GM10266 (cell line): ENCODE measurements around the gene CIRBP.

Experiments
- DNase-seq: peaks from one replicate; pipeline ENCODE4 v3.0.0; 2012; ENCODE audit errors: extremely low spot score
- TF ChIP-seq, protein P1 (sequence below): IDR thresholded peaks from 2 replicates; pipeline ENCODE4 v1.5.1; 2012; ENCODE audit warnings: mild to moderate bottlenecking, low read depth; ENCODE audit not compliant: control insufficient read depth, insufficient read depth; ENCODE audit errors: missing control alignments

Gene CIRBP

DNA sequence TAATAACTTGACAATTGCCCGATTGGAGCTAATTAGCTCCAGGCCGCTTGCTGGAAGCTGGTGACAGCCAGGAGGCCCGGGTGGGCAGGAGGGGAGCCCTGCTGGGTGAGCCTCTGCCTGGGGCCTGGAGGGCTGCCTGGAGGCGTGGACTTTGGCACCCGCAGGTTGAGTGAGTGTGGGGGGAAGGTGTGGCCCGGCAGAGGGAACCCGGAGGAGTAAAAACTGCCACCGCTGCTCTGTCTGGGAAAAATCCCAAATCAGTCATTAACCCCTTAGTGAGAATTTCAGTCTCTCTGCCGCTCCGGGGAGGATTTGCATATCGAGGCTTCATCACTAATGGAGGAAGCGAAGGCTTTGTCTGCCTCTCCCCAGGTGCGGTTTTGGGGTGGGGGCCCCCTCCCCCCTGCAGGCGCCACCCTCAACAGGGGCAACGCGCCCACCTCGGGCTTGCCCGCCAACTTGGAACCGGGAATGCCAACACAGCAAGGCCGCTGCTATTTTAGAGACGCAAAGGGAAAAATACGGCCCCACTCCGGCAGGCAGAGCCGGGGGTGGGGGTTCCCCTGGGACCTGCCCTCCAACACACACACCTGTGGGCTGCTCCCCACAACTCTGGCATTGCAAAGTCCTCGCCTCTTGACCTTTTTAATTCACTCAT, 22.8 kb downstream of the CIRBP start:
- peak; percentile 79 for DNase-seq
- TF ChIP-seq, protein P1, sequence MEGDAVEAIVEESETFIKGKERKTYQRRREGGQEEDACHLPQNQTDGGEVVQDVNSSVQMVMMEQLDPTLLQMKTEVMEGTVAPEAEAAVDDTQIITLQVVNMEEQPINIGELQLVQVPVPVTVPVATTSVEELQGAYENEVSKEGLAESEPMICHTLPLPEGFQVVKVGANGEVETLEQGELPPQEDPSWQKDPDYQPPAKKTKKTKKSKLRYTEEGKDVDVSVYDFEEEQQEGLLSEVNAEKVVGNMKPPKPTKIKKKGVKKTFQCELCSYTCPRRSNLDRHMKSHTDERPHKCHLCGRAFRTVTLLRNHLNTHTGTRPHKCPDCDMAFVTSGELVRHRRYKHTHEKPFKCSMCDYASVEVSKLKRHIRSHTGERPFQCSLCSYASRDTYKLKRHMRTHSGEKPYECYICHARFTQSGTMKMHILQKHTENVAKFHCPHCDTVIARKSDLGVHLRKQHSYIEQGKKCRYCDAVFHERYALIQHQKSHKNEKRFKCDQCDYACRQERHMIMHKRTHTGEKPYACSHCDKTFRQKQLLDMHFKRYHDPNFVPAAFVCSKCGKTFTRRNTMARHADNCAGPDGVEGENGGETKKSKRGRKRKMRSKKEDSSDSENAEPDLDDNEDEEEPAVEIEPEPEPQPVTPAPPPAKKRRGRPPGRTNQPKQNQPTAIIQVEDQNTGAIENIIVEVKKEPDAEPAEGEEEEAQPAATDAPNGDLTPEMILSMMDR: no peak

GRCh38 chr19:1292419-1293151, 23.5 kb downstream of the CIRBP start:
- TF ChIP-seq, protein P1: no peak
- no peak for DNase-seq

- no peak for DNase-seq
- TF ChIP-seq, protein P1: no peak
Observed at GRCh38 chr19:1293782-1294604, 24.9 kb downstream of the CIRBP start.

DNA sequence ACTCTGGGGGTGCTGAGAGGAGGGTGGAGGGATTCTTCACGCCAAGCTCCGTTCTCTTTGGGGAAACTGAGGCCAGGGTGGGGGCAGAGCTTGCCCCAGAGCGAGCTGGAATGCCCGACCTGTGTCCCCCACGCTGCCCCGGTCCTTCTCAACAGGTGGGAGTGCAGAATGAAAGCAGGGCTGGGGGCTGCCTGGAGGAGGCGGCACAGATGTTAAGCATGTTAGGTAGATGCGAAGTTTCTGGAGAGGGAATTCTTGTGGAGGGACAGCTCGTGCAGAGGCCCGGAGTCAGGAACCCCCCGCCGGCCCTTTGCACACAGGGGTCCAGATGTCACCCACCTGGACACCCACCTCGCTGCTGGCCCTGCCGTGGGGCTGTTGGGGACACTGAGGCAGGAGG, 25.6 kb downstream of the CIRBP start:
- DNase-seq: no peak
- TF ChIP-seq, protein P1: no peak

DNA sequence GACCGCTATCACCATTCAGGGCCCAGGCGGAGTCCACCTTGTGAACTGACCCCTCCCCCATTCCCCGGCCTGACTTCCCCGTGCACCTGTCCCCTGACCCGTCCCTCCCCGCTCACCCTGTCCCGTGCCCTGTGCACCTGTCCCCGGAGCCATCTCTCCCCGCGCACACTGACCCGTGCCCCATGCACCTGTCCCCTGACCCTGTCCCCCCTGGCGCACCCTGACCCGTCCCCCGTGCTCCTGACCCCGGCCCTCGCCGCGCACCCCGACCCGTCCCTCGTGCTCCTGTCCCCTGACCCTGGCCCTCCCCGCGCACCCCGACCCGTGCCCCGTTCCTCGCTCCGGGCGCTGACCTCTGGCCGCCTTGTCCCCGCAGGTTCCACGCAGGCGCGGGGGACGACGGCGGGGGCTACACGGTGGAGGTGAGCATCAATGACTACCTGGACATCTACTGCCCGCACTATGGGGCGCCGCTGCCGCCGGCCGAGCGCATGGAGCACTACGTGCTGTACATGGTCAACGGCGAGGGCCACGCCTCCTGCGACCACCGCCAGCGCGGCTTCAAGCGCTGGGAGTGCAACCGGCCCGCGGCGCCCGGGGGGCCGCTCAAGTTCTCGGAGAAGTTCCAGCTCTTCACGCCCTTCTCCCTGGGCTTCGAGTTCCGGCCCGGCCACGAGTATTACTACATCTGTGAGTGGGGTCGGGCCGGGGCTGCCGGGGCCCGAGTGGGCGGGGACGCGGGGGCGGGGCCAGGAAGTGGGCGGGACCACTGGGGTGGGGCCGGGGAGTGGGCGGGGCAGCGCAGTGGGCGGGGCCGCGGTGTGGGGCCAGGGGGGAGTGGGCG, 26.3 kb downstream of the CIRBP start:
- DNase-seq: peak; percentile 87

DNA sequence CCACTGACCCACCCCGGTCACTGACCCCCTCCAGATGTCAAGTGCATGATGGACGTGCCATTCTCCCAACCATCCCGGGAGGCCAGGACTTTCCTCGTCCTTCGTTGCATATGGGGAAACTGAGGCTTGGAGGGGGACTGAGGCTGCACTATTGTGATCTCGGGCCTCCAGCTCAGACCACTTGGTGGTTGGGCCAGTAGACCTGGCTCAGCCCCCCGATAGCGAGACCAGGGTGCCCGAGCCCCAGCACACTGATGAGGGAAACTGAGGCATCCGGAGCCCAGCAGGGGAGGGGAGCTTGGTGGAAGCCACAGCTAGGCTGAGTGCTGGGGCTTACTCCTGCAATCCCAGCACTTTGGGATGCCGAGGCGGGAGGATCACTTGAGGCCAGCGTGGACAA, 26.9 kb downstream of the CIRBP start:
- DNase-seq: no peak
- TF ChIP-seq, protein P1: no peak

More for the DNA sequence above, 26.3 kb downstream of the CIRBP start:
- TF ChIP-seq, protein P1: no peak
